ENCODE results near the gene NRP1. TPM values are rescaled to one million over a fixed set of nuclear protein-coding genes. Genes with fewer than 3 reads are reported as not detected.

NRP1 gene
- polyA plus RNA-seq, 2 of the 4 experiments (the other 2 are of a cell fraction): 121 to 259 TPM

DNA sequence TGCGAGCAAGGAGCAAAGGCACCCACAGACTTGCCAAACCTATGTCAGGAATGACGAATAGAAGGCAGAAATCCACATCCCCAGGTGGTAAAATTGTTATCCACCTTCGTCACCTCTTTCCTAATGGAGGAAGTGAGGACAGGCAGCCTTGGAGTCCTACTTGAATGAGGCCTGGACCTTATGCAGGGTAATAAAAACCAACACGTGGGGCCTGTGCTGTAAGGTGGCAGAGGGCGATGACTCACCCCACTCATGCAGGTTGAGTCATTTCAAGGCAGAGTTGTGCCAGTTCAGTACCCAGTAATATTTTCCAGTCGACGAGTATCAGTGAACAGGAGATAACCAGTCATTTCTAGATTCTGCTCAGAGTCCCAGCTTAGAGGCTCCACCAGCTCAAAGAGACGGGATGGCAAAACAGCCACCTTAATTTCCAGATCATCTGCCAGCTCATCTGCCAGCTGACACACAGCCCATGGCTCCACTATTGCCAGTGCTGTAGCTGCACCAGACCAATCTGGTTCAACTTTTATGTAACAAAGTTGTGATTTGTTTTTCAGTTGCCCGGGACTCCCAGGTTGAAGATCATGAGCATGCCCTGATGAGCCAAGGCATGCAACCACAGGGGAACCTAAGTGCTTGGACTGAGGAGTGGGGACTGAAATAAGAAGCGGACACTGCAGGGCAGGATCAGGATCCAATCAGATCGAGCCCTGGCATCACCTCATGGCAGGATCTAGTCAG lies 200.3 kb downstream of the NRP1 start (continued):
- TF ChIP-seq, protein P1, sequence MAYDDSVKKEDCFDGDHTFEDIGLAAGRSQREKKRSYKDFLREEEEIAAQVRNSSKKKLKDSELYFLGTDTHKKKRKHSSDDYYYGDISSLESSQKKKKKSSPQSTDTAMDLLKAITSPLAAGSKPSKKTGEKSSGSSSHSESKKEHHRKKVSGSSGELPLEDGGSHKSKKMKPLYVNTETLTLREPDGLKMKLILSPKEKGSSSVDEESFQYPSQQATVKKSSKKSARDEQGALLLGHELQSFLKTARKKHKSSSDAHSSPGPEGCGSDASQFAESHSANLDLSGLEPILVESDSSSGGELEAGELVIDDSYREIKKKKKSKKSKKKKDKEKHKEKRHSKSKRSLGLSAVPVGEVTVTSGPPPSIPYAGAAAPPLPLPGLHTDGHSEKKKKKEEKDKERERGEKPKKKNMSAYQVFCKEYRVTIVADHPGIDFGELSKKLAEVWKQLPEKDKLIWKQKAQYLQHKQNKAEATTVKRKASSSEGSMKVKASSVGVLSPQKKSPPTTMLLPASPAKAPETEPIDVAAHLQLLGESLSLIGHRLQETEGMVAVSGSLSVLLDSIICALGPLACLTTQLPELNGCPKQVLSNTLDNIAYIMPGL (CRISPR knock-in tag; IDR thresholded peaks at IDR 0.05; ENCODE audit: borderline replicate concordance): no peak

- H3K9me3 ChIP-seq: no peaks in the 10 kb centered on the region
- no peak overlapping the region for H3K4me3 ChIP-seq
- POLR2A ChIA-PET: interaction anchor here (1.0 to 1.8 kb wide), 3 partner anchors 123 to 177 kb away, joined by 3 to 10 read pairs (median 3); no protein-coding TSS in a partner anchor
- peaks cover 80% of the 10 kb centered on the region for H3K4me1 ChIP-seq
- DNase-seq (ENCODE audit: low read depth in 1 of 2, low spot score in 1 of 2) (no peak), ATAC-seq (no peak), FAIRE-seq (no peak)
- peak overlapping the region; percentile 84 to 95 for H3K27ac ChIP-seq
- no peak for TF ChIP-seq KDM5A (IDR thresholded peaks at IDR 0.05)
- no peak for TF ChIP-seq RNF2 (IDR thresholded peaks at IDR 0.05; ENCODE audit: borderline replicate concordance, low read depth)
- TF ChIP-seq JUN (IDR thresholded peaks at IDR 0.05): no peak
- TF ChIP-seq CEBPB (IDR thresholded peaks at IDR 0.05): no peak
- TF ChIP-seq FOXS1 (CRISPR knock-in tag; IDR thresholded peaks at IDR 0.05): no peak
- TF ChIP-seq, protein P2, sequence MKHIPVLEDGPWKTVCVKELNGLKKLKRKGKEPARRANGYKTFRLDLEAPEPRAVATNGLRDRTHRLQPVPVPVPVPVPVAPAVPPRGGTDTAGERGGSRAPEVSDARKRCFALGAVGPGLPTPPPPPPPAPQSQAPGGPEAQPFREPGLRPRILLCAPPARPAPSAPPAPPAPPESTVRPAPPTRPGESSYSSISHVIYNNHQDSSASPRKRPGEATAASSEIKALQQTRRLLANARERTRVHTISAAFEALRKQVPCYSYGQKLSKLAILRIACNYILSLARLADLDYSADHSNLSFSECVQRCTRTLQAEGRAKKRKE (CRISPR knock-in tag; IDR thresholded peaks at IDR 0.05; ENCODE audit: low read depth): no peak
- no peak for TF ChIP-seq POLR2A (IDR thresholded peaks at IDR 0.05; ENCODE audit: low read length)
- TF ChIP-seq TFCP2L1 (CRISPR knock-in tag; IDR thresholded peaks at IDR 0.05): no peak
- TF ChIP-seq RCOR1 (IDR thresholded peaks at IDR 0.05; ENCODE audit: low read depth, low read length): no peak
- TF ChIP-seq BHLHE40 (IDR thresholded peaks at IDR 0.05; ENCODE audit: low read depth, low read length): no peak
- TF ChIP-seq, protein P1 (CRISPR knock-in tag; IDR thresholded peaks at IDR 0.05; ENCODE audit: borderline replicate concordance): no peak
- CTCF ChIA-PET: interaction anchor here (0.5 to 11.3 kb wide), 11 partner anchors 10 to 123 kb away, joined by 3 to 107 read pairs (median 5); no protein-coding TSS in a partner anchor
- H3K4me2 ChIP-seq: peak overlapping the region; percentile 51
Observed at GRCh38 chr10:33133557-33133956, 200.9 kb downstream of the NRP1 start.

- peak; percentile 36 for FAIRE-seq
- no peak overlapping the region for H3K4me3 ChIP-seq
- H3K4me1 ChIP-seq: peaks cover 84% of the 10 kb centered on the region
- no peaks in the 10 kb centered on the region for H3K9me3 ChIP-seq
- peak in 1 of 2 experiments; percentile 47; a peak in 3 of 6 replicates for ATAC-seq
- ChIA-PET POLR2A (no interaction called here), CTCF (interaction anchor here (1.0 to 10.8 kb wide), 2 partner anchors 13 to 123 kb away, joined by 3 to 82 read pairs; no protein-coding TSS in a partner anchor)
- 84% methylated on average over 1 of the region's 1 CpG for WGBS (ENCODE audit: missing lambda C conversion rate)
- peak overlapping the region; percentile 51; the same call in 2 of the 3 replicates for H3K4me2 ChIP-seq
- peak overlapping the region; percentile 84 to 95 for H3K27ac ChIP-seq
- DNase-seq (ENCODE audit: low read depth in 1 of 2, low spot score in 1 of 2): peak in 1 of 2 experiments; percentile 77
- TF ChIP-seq RAD21 (conservative IDR thresholded peaks at IDR 0.05 in 1 of 2, IDR thresholded peaks at IDR 0.05 in 1 of 2) (peak; percentile 52 to 76), CEBPB (IDR thresholded peaks at IDR 0.05) (no peak), HES2 (IDR thresholded peaks at IDR 0.05) (no peak), EP300 (IDR thresholded peaks at IDR 0.05) (no peak), POLR2AphosphoS2 (conservative IDR thresholded peaks at IDR 0.05; ENCODE audit: low read length) (no peak), JUNB (IDR thresholded peaks at IDR 0.05) (no peak), MYC (IDR thresholded peaks at IDR 0.05; ENCODE audit: borderline replicate concordance, low read length) (no peak), POLR2A (IDR thresholded peaks at IDR 0.05; ENCODE audit: low read length) (no peak), EHF (CRISPR knock-in tag; IDR thresholded peaks at IDR 0.05) (no peak), HOXB5 (CRISPR knock-in tag; IDR thresholded peaks at IDR 0.05) (no peak), BHLHE40 (IDR thresholded peaks at IDR 0.05; ENCODE audit: low read depth, low read length) (no peak), HOXB13 (CRISPR knock-in tag; IDR thresholded peaks at IDR 0.05; ENCODE audit: low read depth) (0 out of 2 replicates have a peak, but pooled peaks have one; percentile 14)
- TF ChIP-seq, protein P3, sequence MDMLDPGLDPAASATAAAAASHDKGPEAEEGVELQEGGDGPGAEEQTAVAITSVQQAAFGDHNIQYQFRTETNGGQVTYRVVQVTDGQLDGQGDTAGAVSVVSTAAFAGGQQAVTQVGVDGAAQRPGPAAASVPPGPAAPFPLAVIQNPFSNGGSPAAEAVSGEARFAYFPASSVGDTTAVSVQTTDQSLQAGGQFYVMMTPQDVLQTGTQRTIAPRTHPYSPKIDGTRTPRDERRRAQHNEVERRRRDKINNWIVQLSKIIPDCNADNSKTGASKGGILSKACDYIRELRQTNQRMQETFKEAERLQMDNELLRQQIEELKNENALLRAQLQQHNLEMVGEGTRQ (IDR thresholded peaks at IDR 0.05): no peak
- TF ChIP-seq, protein P4, sequence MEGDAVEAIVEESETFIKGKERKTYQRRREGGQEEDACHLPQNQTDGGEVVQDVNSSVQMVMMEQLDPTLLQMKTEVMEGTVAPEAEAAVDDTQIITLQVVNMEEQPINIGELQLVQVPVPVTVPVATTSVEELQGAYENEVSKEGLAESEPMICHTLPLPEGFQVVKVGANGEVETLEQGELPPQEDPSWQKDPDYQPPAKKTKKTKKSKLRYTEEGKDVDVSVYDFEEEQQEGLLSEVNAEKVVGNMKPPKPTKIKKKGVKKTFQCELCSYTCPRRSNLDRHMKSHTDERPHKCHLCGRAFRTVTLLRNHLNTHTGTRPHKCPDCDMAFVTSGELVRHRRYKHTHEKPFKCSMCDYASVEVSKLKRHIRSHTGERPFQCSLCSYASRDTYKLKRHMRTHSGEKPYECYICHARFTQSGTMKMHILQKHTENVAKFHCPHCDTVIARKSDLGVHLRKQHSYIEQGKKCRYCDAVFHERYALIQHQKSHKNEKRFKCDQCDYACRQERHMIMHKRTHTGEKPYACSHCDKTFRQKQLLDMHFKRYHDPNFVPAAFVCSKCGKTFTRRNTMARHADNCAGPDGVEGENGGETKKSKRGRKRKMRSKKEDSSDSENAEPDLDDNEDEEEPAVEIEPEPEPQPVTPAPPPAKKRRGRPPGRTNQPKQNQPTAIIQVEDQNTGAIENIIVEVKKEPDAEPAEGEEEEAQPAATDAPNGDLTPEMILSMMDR (IDR thresholded peaks at IDR 0.05): peak; percentile 38; the same call in 2 of the 3 replicates
- TF ChIP-seq, protein P1 (CRISPR knock-in tag; IDR thresholded peaks at IDR 0.05; ENCODE audit: borderline replicate concordance): no peak
Observed at GRCh38 chr10:33132626-33133025, 201.8 kb downstream of the NRP1 start.
